Activated CD4-positive, alpha-beta memory T cell treated with anti-CD3 and anti-CD28 coated beads for 36 hours (primary cell): Measurements from ENCODE around the gene CBR4. TPM values are rescaled to one million over a fixed set of nuclear protein-coding genes. Genes with fewer than 3 reads are reported as not detected.
A peak's percentile ranks its signal among the peaks of the same experiment; 100 is the strongest.

Experiments used
- CTCF ChIA-PET: fragments of 350-600 bp; sonication (Branson Sonifier 250); formaldehyde crosslinking; loops from one replicate; lab custom pipeline; 2021; ENCODE audit warnings: antibody characterized with exemption, inconsistent platforms; lab: Charles Lee
- POLR2A ChIA-PET: fragments of 350-600 bp; sonication (Branson Sonifier 250); formaldehyde crosslinking; loops from one replicate; lab custom pipeline; 2021; ENCODE audit warnings: antibody characterized with exemption; lab: Charles Lee
- DNase-seq: peaks from one replicate; pipeline ENCODE4 v3.0.0-alpha.2; 2020
- H3K27ac Mint-ChIP-seq: one replicate; pipeline ENCODE4 v1.8.0; 2021; ENCODE audit warnings: mixed read lengths
- H3K27me3 Mint-ChIP-seq: one replicate; pipeline ENCODE4 v1.8.0; 2021; ENCODE audit warnings: mixed read lengths
- H3K36me3 Mint-ChIP-seq: one replicate; pipeline ENCODE4 v1.8.0; 2021; ENCODE audit warnings: mixed read lengths
- H3K4me1 Mint-ChIP-seq: one replicate; pipeline ENCODE4 v1.8.0; 2021; ENCODE audit warnings: low read depth, mixed read lengths
- H3K4me3 Mint-ChIP-seq: one replicate; pipeline ENCODE4 v1.8.0; 2021; ENCODE audit warnings: mild to moderate bottlenecking, mixed read lengths
- H3K9me3 Mint-ChIP-seq: one replicate; pipeline ENCODE4 v1.8.0; 2021; ENCODE audit warnings: mixed read lengths
- intact Hi-C: fragments of 100-400 bp; cut with micrococcal nuclease; formaldehyde crosslinking; loops from one replicate; pipeline ENCODE4 v1.15.1; 2023
- total RNA-seq, 2 experiments: library from RNA; stranded (reverse); gene quantifications; one replicate each; pipeline ENCODE4 v1.2.3, GENCODE V29; 2021

The CBR4 gene
- total RNA-seq: 10 to 100 TPM; 18.0 to 19.7 TPM

DNA sequence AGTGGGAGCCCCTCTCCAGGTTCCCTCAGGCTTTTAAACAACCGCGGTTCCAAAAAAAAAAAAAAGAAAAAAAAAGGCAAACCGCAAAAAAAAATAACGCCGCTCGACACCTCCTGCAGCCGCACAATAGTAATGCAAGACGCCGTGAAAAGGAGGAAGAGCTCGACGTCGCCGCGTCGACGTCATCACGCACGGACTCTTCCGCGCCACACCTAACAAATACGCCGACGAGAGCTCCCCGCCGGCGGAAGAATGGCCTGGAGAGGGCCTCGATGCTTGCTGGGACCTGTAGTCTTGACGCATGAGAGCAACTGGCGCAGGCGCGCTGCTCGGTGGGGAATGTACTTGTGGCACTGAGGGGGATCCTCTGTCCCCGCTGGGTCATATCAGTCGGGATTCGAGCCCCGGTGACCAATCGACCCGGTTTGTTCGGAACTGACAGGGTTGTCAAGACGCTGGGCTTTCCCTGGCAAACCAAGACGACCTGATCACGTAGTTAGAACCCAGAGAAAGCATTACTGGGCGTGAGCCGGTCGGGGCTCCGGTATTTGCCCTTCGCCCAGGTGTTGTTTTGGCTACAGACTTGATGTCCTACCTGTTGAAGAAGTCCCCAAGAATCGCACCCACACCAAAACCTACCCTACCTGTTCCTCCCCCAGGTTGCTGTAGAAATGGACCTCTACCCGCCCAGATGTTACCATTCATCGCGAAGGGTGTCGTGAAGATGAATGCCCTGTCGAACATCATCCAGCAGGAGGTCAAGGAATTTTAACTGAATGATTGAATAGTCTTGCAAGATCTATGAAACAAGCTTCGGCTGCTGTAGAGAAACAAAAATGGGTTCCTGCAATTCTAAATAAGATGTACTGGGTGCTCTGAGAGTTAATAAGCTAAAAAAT, at the start of gene CBR4:
Gene CBR4 (minus strand): TSS at position 131 of the 899 bp plus-strand sequence. CDS start 166 bp downstream, outside the sequence.
- peak; percentile 97 for DNase-seq
- CTCF ChIA-PET: interaction anchor here (0.5 to 2.2 kb wide), 8 partner anchors 9 to 1038 kb away, joined by 3 to 16 read pairs (median 4); no protein-coding TSS in a partner anchor
- H3K27me3 Mint-ChIP-seq: no peaks in the 10 kb centered on the region
- intact Hi-C loops: loop anchor here (1.0 to 10.0 kb wide), 7 partner anchors 88 to 1016 kb away; partner anchors contain the start of genes HPF1, MFAP3L, NEK1 and SH3RF1
- peaks cover 10% of the 10 kb centered on the region for H3K36me3 Mint-ChIP-seq
- peak within 1 kb of the TSS; percentile 92 for H3K4me3 Mint-ChIP-seq
- peaks cover 20% of the 10 kb centered on the region for H3K4me1 Mint-ChIP-seq
- H3K27ac Mint-ChIP-seq: peak within 1 kb of the TSS; percentile 86
- POLR2A ChIA-PET: interaction anchor here (0.7 to 1.6 kb wide), 3 partner anchors 8 to 692 kb away, joined by 3 to 5 read pairs (median 4); no protein-coding TSS in a partner anchor
- H3K9me3 Mint-ChIP-seq: no peaks in the 10 kb centered on the region

- H3K9me3 Mint-ChIP-seq: no peaks in the 10 kb centered on the region
- intact Hi-C loops: no loop called here
- H3K36me3 Mint-ChIP-seq: no peaks in the 10 kb centered on the region
- H3K4me3 Mint-ChIP-seq: no peak overlapping the region
- H3K27me3 Mint-ChIP-seq: peaks cover 1% of the 10 kb centered on the region
- H3K4me1 Mint-ChIP-seq: no peaks in the 10 kb centered on the region
- ChIA-PET CTCF (no interaction called here), POLR2A (no interaction called here)
- H3K27ac Mint-ChIP-seq: no peak overlapping the region
- no peak for DNase-seq
These were observed 49.5 kb upstream of the CBR4 start for GRCh38 chr4:169059306-169060211.

GRCh38 chr4:169058312-169058711, 48.3 kb upstream of the CBR4 start:
- ChIA-PET POLR2A (no interaction called here), CTCF (no interaction called here)
- intact Hi-C loops: no loop called here
- DNase-seq: no peak
- H3K9me3 Mint-ChIP-seq: no peaks in the 10 kb centered on the region
- H3K36me3 Mint-ChIP-seq: no peaks in the 10 kb centered on the region
- H3K27ac Mint-ChIP-seq: no peak overlapping the region
- no peaks in the 10 kb centered on the region for H3K4me1 Mint-ChIP-seq
- no peak overlapping the region for H3K4me3 Mint-ChIP-seq
- peaks cover 1% of the 10 kb centered on the region for H3K27me3 Mint-ChIP-seq

- peaks cover 1% of the 10 kb centered on the region for H3K27me3 Mint-ChIP-seq
- CTCF ChIA-PET: no interaction called here
- intact Hi-C loops: no loop called here
- H3K36me3 Mint-ChIP-seq: no peaks in the 10 kb centered on the region
- no peak overlapping the region for H3K27ac Mint-ChIP-seq
- POLR2A ChIA-PET: no interaction called here
- H3K4me1 Mint-ChIP-seq: no peaks in the 10 kb centered on the region
- H3K9me3 Mint-ChIP-seq: no peaks in the 10 kb centered on the region
- DNase-seq: no peak
- H3K4me3 Mint-ChIP-seq: no peak overlapping the region
These were observed 44.8 kb upstream of the CBR4 start for GRCh38 chr4:169054879-169055278.

DNA sequence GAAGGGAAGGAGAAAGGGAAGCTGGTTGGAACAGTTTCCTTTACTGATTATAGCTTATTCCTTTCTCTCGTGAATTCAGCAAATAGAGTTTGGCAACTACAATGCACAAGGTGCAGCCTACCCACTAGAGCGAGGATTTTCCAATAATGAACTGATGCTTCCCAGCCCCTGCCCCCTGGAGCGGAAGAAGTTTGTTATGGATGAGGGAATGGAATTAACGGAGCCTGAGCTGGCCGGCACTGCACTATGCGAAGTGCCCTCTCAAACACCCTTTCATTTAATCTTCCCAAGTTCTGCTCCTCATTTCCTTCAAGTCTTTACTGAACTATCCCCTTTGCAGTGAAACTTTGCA, 42.5 kb upstream of the CBR4 start:
- Mint-ChIP-seq H3K36me3 (no peaks in the 10 kb centered on the region), H3K4me3 (no peak overlapping the region), H3K4me1 (no peaks in the 10 kb centered on the region), H3K9me3 (no peaks in the 10 kb centered on the region), H3K27me3 (peaks cover 1% of the 10 kb centered on the region), H3K27ac (no peak overlapping the region)
- no peak for DNase-seq
- CTCF ChIA-PET: interaction anchor here (1.1 kb wide), 1 partner anchor 43 kb away, joined by 3 read pairs; no protein-coding TSS in a partner anchor
- POLR2A ChIA-PET: no interaction called here
- intact Hi-C loops: no loop called here

DNA sequence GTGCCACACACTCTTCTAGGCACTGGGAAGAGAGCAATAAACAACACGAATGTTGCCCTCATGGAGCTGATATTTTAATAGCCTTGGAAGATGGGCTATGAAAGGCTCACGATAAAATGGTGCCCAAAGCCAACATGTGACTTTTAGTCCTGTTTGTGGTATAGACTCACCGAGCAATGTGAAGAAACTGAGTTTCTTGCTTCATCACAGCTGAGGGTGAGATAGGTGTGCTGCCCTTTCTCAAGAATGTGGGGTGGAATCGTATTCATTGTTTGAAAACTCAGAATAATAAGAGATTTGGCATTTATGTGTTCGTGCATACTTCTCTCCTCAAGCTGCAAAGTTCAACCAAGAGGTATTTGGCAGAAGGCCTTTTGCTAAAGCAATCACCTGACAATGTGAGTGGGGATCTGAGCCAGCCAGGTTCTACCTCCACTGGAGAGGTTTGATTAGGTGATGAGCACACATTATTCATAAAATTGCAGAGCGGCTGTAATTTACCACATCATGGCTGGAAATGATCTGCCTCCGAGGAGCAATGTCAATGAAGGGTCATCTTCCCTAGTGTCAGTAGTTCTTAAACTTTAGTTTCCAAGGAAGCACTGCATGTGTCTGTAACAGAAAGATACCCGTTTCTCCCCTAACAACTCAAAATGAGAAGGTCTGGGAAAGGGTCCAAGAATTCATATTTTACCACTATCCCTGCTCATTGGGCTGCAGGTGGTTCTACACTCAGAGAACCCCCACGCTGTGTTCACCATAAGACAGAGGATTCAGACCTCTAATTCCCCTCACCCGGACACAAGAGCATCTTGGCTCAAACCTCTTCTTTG, 41.9 kb upstream of the CBR4 start:
- Mint-ChIP-seq H3K4me3 (no peak overlapping the region), H3K9me3 (no peaks in the 10 kb centered on the region), H3K27ac (no peak overlapping the region), H3K27me3 (peaks cover 1% of the 10 kb centered on the region), H3K4me1 (no peaks in the 10 kb centered on the region), H3K36me3 (no peaks in the 10 kb centered on the region)
- CTCF ChIA-PET: interaction anchor here (1.1 kb wide), 1 partner anchor 42 kb away, joined by 3 read pairs; no protein-coding TSS in a partner anchor
- DNase-seq: no peak
- intact Hi-C loops: no loop called here
- POLR2A ChIA-PET: no interaction called here

DNA sequence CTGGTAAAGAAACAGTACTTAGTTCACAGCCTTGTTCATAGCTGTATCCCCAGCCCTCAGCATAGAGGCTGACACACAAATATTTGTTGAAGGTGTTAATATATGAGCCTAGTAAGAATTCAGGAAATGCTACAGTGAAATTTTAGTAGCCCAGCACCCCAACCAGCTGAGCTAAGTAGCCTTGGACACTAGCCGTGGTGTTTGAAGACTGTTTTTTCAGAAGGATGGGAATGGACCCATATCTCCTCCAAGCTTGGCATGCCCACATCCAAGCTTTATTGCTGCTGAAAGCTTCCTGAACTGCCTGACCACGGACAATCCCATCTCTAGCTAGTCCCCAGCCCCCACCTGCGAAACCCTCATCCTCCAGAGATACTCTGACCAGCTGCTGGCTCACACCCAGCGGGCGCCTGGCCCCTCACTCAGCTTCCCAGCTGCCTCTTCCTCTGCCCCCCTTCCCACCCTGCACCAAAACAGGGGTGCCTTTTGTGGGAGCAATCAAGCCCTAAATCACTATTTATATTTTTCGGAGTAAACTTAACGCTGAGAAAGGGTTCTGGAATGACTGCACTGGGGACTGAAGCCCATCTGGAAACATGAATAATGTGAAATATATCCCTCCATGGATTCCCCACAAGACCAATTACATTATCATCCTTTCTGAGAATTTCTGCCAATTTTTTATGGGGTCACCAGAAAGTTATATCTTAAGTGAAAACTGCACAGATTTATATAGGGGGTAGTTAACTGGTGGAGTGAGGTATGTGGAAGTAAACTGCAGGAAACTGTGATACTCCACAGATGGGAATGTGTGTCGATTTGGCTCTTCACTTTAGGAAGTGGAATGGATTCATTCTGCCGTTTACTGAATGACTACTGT, 41.1 kb upstream of the CBR4 start:
- DNase-seq: no peak
- Mint-ChIP-seq H3K9me3 (no peaks in the 10 kb centered on the region), H3K4me1 (no peaks in the 10 kb centered on the region), H3K4me3 (no peak overlapping the region), H3K27me3 (peaks cover 4% of the 10 kb centered on the region), H3K27ac (no peak overlapping the region), H3K36me3 (no peaks in the 10 kb centered on the region)
- CTCF ChIA-PET: no interaction called here
- intact Hi-C loops: no loop called here
- POLR2A ChIA-PET: no interaction called here

GRCh38 chr4:169050284-169050683, 40.2 kb upstream of the CBR4 start:
- H3K4me1 Mint-ChIP-seq: no peaks in the 10 kb centered on the region
- no peak overlapping the region for H3K27ac Mint-ChIP-seq
- intact Hi-C loops: no loop called here
- H3K4me3 Mint-ChIP-seq: no peak overlapping the region
- no peaks in the 10 kb centered on the region for H3K9me3 Mint-ChIP-seq
- no peak for DNase-seq
- POLR2A ChIA-PET: no interaction called here
- CTCF ChIA-PET: no interaction called here
- peaks cover 2% of the 10 kb centered on the region for H3K27me3 Mint-ChIP-seq
- H3K36me3 Mint-ChIP-seq: no peaks in the 10 kb centered on the region

DNA sequence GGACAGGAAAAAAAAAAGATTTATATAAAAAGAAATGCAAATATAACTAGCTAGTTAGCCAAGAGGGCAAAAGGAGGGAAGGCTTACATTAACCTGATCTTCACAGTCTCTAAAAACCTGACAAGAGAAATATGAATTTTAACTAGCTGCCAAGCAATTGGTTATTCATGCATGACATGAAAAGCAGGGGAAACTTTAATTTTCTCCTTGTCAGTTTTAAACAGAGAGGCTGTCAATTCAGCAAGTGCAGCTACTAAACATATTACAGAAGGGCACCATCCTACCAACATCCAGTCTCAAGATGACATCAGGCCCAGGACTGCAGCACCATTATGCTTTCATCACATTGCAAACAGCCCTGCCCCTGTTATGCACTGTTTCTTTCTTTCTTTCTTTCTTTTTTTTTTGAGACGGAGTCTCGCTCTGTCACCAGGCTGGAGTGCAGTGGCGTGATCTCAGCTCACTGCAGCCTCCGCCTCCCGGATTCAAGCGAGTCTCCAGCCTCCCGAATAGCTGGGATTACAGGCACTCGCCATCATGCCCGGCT, 38.9 kb upstream of the CBR4 start:
- CTCF ChIA-PET: no interaction called here
- intact Hi-C loops: no loop called here
- POLR2A ChIA-PET: no interaction called here
- DNase-seq: no peak
- Mint-ChIP-seq H3K9me3 (no peaks in the 10 kb centered on the region), H3K36me3 (no peaks in the 10 kb centered on the region), H3K4me1 (no peaks in the 10 kb centered on the region), H3K27ac (no peak overlapping the region), H3K27me3 (peaks cover 2% of the 10 kb centered on the region), H3K4me3 (no peak overlapping the region)

- Mint-ChIP-seq H3K9me3 (no peaks in the 10 kb centered on the region), H3K36me3 (no peaks in the 10 kb centered on the region), H3K4me3 (no peak overlapping the region), H3K4me1 (no peaks in the 10 kb centered on the region), H3K27ac (no peak overlapping the region), H3K27me3 (peaks cover 2% of the 10 kb centered on the region)
- ChIA-PET POLR2A (interaction anchor here (0.9 kb wide), 1 partner anchor 17 kb away, joined by 3 read pairs; no protein-coding TSS in a partner anchor), CTCF (no interaction called here)
- intact Hi-C loops: no loop called here
- DNase-seq: no peak
These were observed 37.9 kb upstream of the CBR4 start for GRCh38 chr4:169047956-169048355.
